COLO829 (cell line): ENCODE data around the gene KIF18A.

Source experiments
- DNase-seq: peaks from one replicate; pipeline ENCODE4 v3.0.0; 2012; ENCODE audit warnings: low spot score

The KIF18A gene

DNA sequence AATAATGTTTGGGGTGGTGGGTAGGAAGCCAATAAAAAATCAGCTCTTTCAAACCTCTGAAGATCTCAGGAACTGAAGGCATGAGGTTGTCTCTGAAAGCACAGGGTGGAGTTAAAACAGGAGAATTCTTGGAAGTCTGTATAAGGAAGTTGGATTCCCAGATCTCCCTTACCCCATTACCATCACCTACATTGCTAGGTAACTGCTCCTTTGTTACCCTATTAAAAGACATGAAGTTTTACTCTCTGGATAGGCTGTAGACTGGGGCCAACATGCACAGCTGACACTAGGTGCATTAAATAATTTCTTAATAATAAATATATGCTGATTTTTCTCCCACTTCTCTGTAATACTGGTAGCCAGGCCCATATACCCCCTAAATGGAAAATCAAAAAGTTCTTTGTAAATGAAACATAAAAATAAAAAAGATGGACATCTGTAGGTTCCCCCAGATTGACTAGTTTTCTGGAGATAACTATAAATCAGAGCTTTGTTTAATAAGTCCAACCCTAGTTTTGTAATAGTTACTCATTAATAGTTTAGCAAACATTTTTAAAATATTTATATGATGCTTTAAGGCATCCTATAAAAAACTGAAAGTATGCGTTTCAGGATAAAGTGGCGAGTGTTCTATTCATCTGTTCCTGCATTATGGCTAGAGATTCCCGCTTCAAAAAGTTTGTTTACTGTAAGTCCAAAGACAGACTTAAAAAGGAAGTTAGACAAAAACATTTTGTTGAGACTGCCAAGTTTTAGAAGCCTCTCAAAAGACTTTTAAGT, 63.8 kb downstream of the KIF18A start:
- no peak for DNase-seq

DNA sequence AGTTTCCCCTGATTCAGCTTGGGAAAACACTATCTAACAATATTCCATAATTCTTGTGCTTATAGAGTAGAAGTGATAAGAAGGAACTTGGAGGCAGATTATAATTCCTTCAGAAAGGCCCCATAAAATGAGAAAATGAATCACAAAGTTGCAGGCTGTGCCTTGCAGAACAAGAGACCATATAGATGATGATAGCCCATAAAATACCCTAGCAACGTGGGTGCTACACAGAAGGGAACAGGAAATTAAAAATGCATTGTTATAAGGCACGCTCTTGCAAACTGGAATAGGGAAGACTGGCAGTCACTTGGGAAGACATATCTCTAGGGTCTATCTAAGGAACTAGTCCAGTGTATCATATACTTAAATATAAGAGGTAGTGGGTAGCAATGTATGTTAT, 67.6 kb downstream of the KIF18A start:
- no peak for DNase-seq

DNA sequence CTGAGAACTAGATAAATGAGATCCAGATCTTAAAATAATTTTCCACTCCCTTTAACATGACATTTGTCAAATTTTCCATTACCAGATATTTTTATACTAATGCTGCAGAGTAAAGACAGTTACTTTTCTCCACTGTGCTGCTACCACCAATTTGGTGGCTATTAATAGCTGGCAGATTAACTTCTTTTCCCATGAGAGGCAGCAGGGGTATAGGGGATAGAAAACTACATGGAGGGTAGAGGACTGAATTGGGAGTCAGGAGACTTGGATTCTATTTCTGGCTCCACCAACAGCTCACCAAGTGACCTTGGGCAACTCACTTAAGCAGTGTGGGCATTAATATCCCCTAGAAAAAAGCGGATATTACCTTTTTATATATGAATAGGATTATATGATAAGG, 69.2 kb downstream of the KIF18A start:
- DNase-seq, result no peak

DNA sequence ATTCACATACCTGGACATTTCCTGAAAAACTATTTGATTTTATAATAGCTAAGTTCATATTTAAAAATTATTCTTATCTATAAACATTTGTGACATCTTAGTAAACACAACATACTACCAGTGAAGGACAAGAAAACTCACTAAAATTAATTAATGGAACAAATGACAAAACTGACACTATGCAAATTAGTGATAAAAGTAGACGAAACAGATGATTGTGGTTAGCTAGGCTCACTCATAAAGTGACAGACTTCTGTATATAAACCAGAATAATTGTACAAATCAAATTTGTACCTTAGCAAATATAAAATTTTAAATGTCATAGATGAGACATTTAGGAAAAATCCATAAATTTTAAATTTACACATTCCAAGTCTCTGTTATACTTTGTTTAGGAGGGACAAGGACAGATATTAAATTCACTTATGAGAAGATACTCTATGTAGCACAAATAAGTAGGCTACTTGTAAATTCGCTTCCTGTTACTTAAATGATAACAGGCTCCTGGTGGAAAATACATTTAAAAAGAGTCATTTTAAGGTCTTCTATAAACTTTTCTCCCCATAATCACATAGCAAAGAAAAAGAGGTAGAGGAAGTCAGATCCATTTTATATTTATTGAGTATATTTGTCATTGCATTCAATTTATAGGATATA, 81.2 kb downstream of the KIF18A start:
- DNase-seq, result no peak

DNA sequence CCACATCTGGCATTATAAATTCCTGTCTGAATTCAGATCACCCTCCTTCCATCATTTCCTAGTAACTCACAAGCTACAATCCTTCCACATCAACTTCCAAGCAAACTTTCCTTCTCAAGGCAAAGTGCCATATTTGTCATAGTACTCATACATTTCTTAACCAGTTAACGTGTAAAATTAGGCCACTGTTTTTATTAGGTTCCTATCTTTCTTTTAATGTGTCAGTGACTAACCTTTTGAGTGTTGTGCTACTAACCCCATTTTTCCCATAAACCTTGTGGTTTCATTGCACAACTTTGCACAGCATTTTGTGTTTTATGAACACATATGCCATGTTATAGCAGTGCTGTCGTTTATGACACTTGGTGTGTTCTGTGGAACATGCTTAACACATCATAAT, 90.1 kb downstream of the KIF18A start:
- no peak for DNase-seq

DNA sequence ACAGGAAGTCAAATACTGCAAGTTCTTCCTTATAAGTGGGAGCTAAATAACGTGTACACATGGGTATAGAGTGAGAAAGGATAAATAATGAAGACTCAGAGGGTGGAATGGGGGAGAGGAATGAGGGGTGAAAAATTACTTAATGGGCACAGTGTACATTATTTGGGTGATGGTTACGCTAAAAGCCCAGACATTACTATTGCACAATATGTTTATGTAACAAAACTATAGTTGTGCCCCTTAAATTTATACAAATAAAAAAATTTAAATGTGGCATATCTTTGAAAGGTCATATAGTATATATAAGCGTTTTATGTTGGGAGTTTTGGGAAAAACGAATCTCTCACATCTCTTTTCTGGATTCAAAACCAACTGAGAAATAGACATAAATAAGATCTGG, 96.1 kb downstream of the KIF18A start:
- no peak for DNase-seq

DNA sequence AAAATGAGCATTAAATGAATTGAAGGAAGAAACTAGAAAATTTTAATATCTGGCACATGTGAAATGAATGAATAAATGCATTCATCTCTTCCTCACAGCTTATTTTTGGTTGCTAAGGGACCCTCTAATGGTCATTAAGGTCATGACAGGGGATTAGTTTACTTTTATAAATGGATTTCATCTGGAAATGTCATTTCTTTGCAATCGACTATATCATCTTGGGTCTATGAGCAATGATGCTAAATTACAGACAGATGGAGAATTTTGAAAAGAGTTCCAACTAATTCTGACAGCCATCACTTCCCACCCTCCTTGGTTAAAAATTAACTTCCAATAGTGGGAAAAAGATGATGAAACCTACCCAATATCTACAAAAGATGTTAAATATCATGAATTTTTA, 98.0 kb downstream of the KIF18A start:
- DNase-seq, result no peak

DNA sequence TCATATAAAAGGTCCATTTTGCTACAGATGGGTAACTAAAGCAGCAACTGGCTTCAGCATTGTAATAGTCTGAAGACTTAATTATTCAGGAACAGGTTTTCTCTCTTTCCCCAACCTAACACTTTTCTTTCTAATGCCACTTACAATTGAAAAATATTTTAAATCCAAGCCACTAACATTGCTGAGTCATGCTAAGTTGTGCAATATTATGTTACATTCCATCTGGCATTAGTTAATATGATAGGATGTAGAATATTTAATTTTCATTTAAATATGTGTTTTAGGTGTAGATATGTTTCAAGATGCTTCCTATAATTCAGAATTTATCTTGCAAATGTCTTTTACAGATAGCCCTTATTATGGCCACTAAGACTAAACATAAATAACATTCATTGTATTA, 98.6 kb downstream of the KIF18A start:
- DNase-seq, result no peak

DNA sequence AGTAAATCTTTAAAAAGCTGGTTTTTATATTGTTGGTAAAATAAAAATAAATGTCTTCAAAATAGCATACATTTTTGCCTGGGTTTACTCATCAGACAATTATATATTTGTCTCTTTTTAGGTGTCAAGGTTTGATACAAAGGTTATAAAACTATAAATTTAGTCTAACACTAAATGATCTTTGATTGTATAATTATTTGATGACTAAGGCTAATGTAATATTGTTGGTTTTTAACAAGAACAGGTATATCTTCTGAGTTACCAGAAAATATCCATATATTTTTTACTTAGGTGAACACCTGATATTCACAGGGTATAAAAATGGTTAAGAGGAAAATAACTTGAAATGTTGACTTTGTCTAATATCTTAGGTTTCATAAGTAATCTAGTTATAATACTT, 104.3 kb downstream of the KIF18A start:
- no peak for DNase-seq

DNA sequence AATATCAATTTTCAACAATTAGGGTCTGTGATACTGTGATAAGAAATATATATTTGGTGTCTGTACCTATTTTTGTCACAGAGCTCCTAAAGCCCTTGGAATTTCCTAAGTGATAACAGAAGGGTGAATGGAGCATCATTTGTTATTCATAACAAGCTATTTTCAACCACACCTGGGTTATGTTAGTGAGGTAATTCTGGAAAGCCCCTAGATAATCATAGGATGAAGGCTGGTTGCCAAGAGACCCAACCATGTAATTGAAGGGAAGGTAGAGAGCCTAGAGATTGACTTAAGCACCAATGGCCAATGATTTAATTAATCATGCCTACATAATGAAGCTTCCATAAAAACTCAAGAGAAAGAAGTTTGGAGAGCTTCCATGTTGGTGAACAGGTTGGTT, 109.4 kb downstream of the KIF18A start:
- no peak for DNase-seq

DNA sequence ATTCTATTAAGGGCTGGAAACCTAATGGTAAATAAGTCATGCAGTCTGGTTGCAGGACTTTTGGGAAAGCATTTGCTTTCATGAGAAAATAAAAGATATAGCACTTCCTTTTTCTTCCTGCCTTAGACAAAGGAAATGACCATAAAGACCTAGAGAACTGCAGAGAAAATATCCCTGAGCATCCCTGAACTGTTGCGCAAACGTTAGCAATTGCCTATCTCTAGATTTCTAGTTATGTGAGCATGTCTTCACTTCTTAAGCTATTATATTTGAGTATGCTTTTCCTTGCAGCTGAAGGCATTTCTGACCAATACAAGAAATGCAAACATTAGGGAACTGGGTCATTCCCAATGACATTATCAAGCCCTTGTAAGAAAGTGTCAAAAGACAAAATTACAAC, 110.6 kb downstream of the KIF18A start:
- DNase-seq, result no peak

DNA sequence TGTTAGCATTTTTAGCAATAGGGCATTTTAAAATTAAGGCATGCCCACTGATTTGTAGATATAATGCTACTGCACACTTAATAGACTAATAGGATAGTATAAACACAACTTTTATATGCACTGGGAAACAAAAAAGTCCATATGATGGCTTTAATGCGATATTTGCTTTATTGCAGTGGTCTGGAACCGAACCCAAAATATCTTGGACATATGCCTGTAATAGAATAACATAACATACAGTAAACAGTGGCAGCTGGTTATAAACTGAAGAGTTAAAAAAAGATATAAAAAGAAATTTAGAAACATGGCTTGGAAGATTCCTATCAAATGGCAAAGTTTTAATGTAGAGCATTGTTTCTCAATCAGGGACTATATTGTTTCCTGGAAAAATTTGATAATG, 111.9 kb downstream of the KIF18A start:
- no peak for DNase-seq

DNA sequence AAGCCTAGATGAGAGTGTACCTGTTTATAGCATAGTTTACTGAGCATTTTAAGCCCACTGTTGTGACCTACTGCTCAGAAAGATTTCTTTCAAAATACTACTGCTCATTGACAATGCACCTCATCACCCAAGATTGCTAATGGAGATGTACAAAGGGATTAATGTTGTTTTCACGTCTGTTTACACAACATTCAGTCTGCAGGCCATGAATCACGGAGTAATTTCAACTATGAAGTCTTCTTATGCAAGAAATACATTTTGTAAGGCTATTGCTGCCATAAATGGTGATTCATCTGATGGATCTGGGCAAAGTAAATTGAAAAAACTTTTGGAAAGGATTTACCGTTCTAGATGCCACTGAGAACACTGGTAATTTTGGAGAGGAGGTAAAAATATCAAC, 112.9 kb downstream of the KIF18A start:
- no peak for DNase-seq

DNA sequence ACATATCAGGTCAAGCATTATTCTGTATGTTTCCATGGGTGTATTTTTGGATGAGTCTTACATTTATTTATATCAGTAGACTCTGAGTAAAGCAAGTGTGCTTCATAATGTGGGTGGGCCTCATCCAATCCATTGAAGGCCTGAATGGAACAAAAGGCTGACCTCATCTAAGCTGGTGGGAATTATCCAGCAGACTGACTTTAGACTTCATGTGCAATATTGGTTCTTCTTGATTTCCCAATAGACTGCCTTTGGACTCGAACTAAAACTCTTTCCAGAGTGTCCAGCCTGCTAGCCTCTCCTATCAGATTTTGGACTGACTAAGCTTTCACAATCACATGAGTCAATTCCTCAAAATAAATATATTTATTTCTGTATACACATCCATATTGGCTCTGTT, 116.2 kb downstream of the KIF18A start:
- no peak for DNase-seq

DNA sequence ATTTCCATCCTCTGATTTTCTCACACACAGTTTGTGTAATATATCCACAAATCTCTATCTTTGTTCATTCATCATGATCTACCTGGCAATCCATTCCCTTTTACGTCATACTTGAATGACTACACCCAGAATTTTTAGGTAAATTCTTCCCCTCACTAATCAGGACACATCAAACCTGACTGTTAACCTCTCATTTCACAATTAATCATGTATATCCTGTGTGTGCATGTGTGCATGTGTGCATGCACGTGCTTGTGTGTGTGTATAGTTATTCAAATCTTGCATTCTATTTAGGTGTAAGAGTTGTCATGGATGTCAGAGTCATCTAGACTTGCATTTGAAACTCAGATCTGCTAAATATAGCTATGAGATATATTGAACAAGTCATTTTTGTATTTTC, 130.4 kb downstream of the KIF18A start:
- DNase-seq, result no peak

DNA sequence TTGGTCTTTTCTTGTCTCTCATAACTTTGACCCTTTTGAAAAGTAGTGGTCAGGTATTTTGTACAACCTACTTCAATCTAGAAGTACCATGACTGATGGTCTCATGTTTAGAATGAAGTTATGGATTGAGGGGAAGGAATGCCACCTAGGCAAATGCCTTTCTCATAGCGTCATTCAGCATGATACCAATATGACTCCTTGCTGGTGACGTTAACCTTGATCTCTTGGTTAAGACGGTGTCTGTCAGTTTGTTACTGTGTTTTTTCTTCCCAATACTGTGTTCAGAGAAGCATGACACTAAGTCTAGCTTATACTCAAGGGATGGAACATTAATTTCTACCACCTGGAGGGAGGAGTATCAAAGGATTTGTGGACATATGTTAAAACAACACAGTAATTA, 130.9 kb downstream of the KIF18A start:
- DNase-seq, result no peak

DNA sequence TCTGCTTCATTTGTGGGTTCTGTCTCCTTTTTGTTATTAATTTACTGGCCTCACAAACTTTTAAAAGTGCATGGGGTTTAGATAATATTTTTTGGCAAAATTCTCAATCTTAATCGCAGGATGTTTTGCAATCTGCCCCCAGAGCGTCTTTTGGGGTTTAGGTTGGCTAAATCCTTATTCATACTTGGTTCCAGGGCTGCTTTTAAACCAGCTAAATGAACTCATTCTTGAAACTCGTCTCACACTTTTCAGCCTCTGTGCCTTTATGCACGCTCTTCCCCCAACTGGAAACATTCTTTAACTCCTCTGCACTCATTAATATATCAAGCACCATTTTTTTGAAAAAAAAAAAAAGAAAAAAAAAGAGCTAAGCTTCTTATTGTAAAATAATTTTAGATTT, 131.7 kb downstream of the KIF18A start:
- DNase-seq, result no peak

DNA sequence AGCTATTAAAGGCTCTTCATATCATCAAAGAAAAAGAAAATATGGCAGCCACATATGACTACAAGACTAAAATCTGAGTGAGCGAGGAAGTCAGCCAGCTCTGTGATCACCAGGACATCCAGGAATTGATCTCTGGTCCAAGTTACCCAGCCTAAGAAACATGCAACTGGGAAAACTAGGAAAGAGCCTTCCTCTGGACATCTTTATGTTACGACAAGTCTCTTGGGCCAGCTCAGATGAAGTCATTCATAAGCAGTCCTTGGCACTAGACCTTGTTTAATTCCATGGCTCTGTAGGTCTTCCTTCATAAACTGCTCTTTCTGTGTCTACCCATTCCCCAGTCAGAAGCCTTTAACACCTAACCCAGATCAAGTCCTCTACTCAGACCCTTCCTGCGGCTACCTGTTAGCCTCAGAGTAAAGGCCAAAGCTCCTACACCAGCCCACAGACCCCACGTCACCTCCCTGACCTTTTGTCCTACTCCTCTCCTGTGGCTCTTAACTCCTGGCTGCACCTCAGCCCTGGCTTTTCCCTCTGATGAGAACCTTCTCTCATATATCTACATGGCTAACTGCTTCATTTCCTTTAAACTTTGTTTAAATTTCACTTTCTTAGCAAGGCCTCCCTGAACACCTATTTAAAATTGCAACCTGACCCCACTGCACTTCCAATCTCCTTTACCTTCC, 134.0 kb downstream of the KIF18A start:
- no peak for DNase-seq

DNA sequence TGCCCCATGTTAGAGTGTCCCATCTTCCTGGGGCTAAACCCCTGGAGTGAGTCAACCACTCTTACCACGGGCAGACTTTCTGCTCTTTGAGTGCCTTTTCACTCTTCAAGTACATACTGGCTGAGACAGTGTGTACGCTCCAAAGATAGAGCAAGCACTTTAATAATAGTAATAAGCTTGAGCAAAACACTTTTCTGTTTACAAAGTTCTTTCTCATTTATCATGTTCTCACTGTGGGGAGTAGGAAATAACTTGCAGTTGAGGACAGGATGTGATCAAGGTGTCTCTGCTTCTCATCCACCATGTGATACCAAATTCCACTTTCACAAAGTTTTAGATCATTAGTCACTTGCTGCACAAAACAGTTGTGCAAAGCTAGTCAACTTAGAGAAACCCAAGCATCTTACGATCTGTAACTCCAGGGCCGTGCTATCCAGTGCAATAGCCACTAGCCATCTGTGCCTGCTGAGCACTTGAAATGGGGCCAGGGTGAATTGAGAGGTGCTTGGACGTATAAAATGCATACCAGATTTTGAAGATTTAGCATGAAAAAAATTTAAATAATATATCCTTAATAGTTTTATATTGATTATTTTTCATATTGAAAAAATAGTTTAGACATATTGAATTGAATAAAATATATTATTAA, 135.3 kb downstream of the KIF18A start:
- no peak for DNase-seq

DNA sequence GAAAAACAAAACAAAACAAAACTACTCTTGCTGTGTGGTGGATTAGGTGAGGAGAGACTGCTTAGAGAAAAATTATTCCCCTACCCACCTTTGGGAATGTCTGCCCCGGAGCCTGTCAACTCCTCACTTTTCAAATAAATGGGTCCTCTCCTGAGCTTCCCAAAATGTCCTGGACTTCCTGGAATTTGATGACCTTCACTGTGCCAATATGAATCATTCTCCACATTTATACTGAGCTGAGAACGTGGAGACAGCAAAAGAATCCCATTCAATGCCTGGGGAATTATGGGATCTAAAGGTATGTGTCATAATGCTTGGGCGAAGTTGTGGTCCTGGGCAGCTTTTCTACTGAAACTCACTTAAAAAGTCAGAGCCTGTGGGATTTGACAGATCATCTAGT, 136.8 kb downstream of the KIF18A start:
- no peak for DNase-seq
